Liver (tissue), 9 donors: ENCODE data around the gene P3H1. TPM values are rescaled to one million over a fixed set of nuclear protein-coding genes. Genes with fewer than 3 reads are reported as not detected.

Experiments used
- DNase-seq: peaks from one replicate; pipeline ENCODE4 v3.0.0-alpha.2; 2017; ENCODE audit warnings: low spot score
- H3K27ac ChIP-seq, 2 donors: one replicate each; pipeline ENCODE4 v1.7.0; 2013; ENCODE audit warnings: inconsistent platforms in 2 of 2, low read length in 2 of 2, control low read depth in 1 of 2, low read depth in 1 of 2, mild to moderate bottlenecking in 1 of 2
- H3K27me3 ChIP-seq, 4 donors: one replicate each; pipeline versions ENCODE4 v1.6.1 to v1.7.0; 2013; ENCODE audit warnings: low read length in 3 of 4, inconsistent platforms in 1 of 4, mild to moderate bottlenecking in 1 of 4, moderate library complexity in 1 of 4; ENCODE audit not compliant: control insufficient read depth in 4 of 4, insufficient read depth in 4 of 4
- H3K36me3 ChIP-seq, 4 donors: one replicate each; pipeline versions ENCODE4 v1.6.1 to v1.7.0; 2013; ENCODE audit warnings: low read length in 3 of 4, mild to moderate bottlenecking in 3 of 4, low read depth in 1 of 4, moderate library complexity in 1 of 4; ENCODE audit not compliant: control insufficient read depth in 4 of 4, insufficient read depth in 3 of 4
- H3K4me1 ChIP-seq, 4 donors: one replicate each; pipeline versions ENCODE4 v1.6.1 to v1.7.0; 2013; ENCODE audit warnings: low read length in 3 of 4, mild to moderate bottlenecking in 3 of 4, moderate library complexity in 1 of 4; ENCODE audit not compliant: control insufficient read depth in 4 of 4, insufficient read depth in 4 of 4
- H3K4me3 ChIP-seq, 3 donors: one replicate each; pipeline versions ENCODE4 v1.6.1 to v1.7.0; 2013; ENCODE audit warnings: low read length in 3 of 3, control low read depth in 1 of 3, low read depth in 1 of 3, mild to moderate bottlenecking in 1 of 3
- H3K9ac ChIP-seq, 2 donors: one replicate each; pipeline ENCODE4 v1.7.0; 2013; ENCODE audit warnings: low read length in 2 of 2, mild to moderate bottlenecking in 2 of 2, moderate library complexity in 2 of 2, control low read depth in 1 of 2, low read depth in 1 of 2
- H3K9me3 ChIP-seq, 4 donors: one replicate each; pipeline versions ENCODE4 v1.6.1 to v1.7.0; 2013; ENCODE audit warnings: low read length in 3 of 4; ENCODE audit not compliant: control insufficient read depth in 4 of 4
- EGR1 ChIP-seq, 2 donors: IDR thresholded peaks; 2 replicates each; pipeline ENCODE4 v1.6.1; 2016 to 2018; ENCODE audit warnings: antibody characterized with exemption in 2 of 2, low read depth in 2 of 2
- FOXA1 ChIP-seq: IDR thresholded peaks from 2 replicates; pipeline ENCODE4 v1.6.1; 2016; ENCODE audit warnings: antibody characterized with exemption
- FOXA2 ChIP-seq: IDR thresholded peaks from 2 replicates; pipeline ENCODE4 v1.6.1; 2016; ENCODE audit warnings: antibody characterized with exemption
- GABPA ChIP-seq, 2 donors: IDR thresholded peaks in 1 of 2; conservative IDR thresholded peaks in 1 of 2; 2 replicates each; pipeline ENCODE4 v1.6.1; 2016; ENCODE audit warnings: antibody characterized with exemption in 2 of 2, mild to moderate bottlenecking in 1 of 2, moderate library complexity in 1 of 2
- HNF4A ChIP-seq, 2 donors: conservative IDR thresholded peaks; 2 replicates each; pipeline ENCODE4 v1.6.1; 2016; ENCODE audit warnings: antibody characterized with exemption in 2 of 2, mild to moderate bottlenecking in 2 of 2
- HNF4G ChIP-seq: IDR thresholded peaks from 2 replicates; pipeline ENCODE4 v1.6.1; 2016; ENCODE audit warnings: antibody characterized with exemption
- JUND ChIP-seq, 2 donors: IDR thresholded peaks; 2 replicates each; pipeline ENCODE4 v1.6.1; 2016; ENCODE audit warnings: antibody characterized with exemption in 2 of 2
- NR2F2 ChIP-seq: IDR thresholded peaks from 2 replicates; pipeline ENCODE4 v1.6.1; 2016; ENCODE audit warnings: antibody characterized with exemption
- RAD21 ChIP-seq, 2 donors: IDR thresholded peaks; 2 replicates each; pipeline ENCODE4 v1.6.1; 2016; ENCODE audit warnings: antibody characterized with exemption in 2 of 2, mild to moderate bottlenecking in 2 of 2
- RXRA ChIP-seq, 2 donors: IDR thresholded peaks; 2 replicates each; pipeline ENCODE4 v1.6.1; 2017 to 2018; ENCODE audit warnings: antibody characterized with exemption in 2 of 2, mild to moderate bottlenecking in 1 of 2
- SP1 ChIP-seq: IDR thresholded peaks from 2 replicates; pipeline ENCODE4 v1.6.1; 2018; ENCODE audit warnings: antibody characterized with exemption, mild to moderate bottlenecking
- TAF1 ChIP-seq: conservative IDR thresholded peaks from 2 replicates; pipeline ENCODE4 v1.6.1; 2016; ENCODE audit warnings: antibody characterized with exemption, mild to moderate bottlenecking
- YY1 ChIP-seq: IDR thresholded peaks from 2 replicates; pipeline ENCODE4 v1.6.1; 2016; ENCODE audit warnings: antibody characterized with exemption, mild to moderate bottlenecking
- WGBS: extraction: QIAGEN DNeasy Blood & Tissue Kit; methylation state at CpG from one replicate; pipeline ENCODE4 v1.1.7; 2013; 5-methylcytosine and 5-hydroxymethylcytosine counted together
- polyA plus RNA-seq, 2 donors: library from polyadenylated mRNA; stranded (reverse) in 1 of 2; unstranded in 1 of 2; fragments of 200-250 nt in 1 of 2; fragments of >200 nt in 1 of 2; fragmentation: Nextera tagmentation in 1 of 2; extraction: Ambion mirVana in 1 of 2; gene quantifications; one replicate each; pipeline versions ENCODE4 v1.2.1 to v1.2.3, GENCODE V29; 2013 to 2015
- total RNA-seq, 2 donors: library from RNA; depleted of rRNA; stranded (reverse); fragments of >200 nt; gene quantifications; one replicate each; pipeline ENCODE4 v1.2.3, GENCODE V29; 2014
- TF ChIP-seq, protein P1 (sequence below): IDR thresholded peaks from 2 replicates; pipeline ENCODE4 v1.6.1; 2016; ENCODE audit warnings: antibody characterized with exemption, mild to moderate bottlenecking
- TF ChIP-seq, protein P2 (sequence below): fragments of 150-350 bp; IDR thresholded peaks from 2 replicates; pipeline ENCODE4 v1.5.1; 2017; ENCODE audit warnings: improper control_type of control experiment, low read depth, low read length; ENCODE audit not compliant: missing input control
- TF ChIP-seq, protein P3 (sequence below): IDR thresholded peaks from 2 replicates; pipeline ENCODE4 v1.6.1; 2016; ENCODE audit warnings: antibody characterized with exemption
- TF ChIP-seq, protein P4 (sequence below): IDR thresholded peaks from 2 replicates; pipeline ENCODE4 v1.6.1; 2016; ENCODE audit warnings: antibody characterized with exemption
- TF ChIP-seq, protein P5 (sequence below): IDR thresholded peaks from 2 replicates; pipeline ENCODE4 v1.6.1; 2016; ENCODE audit warnings: antibody characterized with exemption
- donor health status: healthy.
- donor health status: healthy.
- donor health status: healthy.
- donor health status: healthy.
- donor health status: healthy.

Gene P3H1
- total and polyA plus RNA-seq, 4 donors, result 14.9 to 28.0 (median 22.7) TPM

DNA sequence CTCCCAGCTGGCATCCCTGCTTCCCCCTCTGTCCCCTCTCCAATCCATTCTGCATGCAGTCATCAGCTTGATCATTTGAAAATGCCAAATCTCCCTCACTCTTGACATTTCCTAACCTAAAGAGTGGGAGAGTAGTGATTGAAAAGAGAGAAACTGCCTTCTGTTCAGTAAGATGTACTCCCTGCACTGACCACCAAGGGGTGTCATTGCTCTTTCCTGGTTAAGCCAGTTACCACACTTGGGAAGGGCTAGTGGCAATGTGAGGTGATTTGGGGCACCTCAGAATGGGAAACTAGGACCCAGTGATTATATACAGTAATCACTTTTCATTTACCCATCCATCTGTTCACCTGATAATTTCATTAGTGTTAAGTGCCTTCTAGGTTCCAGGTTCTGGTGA lies 11.0 kb upstream of the P3H1 start:
- Histone ChIP-seq H3K4me1 (peaks cover 0 to 12% (median 4%) of the 10 kb centered on the region in 4 donors), H3K9ac (no peak overlapping the region), H3K27ac (no peak overlapping the region), H3K36me3 (peaks cover 9 to 53% (median 21%) of the 10 kb centered on the region in 4 donors), H3K9me3 (no peaks in the 10 kb centered on the region), H3K4me3 (no peak overlapping the region), H3K27me3 (no peaks in the 10 kb centered on the region)
- no peak for TF ChIP-seq TAF1
- TF ChIP-seq NR2F2, result no peak
- TF ChIP-seq, protein P1, sequence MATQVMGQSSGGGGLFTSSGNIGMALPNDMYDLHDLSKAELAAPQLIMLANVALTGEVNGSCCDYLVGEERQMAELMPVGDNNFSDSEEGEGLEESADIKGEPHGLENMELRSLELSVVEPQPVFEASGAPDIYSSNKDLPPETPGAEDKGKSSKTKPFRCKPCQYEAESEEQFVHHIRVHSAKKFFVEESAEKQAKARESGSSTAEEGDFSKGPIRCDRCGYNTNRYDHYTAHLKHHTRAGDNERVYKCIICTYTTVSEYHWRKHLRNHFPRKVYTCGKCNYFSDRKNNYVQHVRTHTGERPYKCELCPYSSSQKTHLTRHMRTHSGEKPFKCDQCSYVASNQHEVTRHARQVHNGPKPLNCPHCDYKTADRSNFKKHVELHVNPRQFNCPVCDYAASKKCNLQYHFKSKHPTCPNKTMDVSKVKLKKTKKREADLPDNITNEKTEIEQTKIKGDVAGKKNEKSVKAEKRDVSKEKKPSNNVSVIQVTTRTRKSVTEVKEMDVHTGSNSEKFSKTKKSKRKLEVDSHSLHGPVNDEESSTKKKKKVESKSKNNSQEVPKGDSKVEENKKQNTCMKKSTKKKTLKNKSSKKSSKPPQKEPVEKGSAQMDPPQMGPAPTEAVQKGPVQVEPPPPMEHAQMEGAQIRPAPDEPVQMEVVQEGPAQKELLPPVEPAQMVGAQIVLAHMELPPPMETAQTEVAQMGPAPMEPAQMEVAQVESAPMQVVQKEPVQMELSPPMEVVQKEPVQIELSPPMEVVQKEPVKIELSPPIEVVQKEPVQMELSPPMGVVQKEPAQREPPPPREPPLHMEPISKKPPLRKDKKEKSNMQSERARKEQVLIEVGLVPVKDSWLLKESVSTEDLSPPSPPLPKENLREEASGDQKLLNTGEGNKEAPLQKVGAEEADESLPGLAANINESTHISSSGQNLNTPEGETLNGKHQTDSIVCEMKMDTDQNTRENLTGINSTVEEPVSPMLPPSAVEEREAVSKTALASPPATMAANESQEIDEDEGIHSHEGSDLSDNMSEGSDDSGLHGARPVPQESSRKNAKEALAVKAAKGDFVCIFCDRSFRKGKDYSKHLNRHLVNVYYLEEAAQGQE, result no peak
- TF ChIP-seq GABPA (IDR thresholded peaks at IDR 0.05 in 1 of 2, conservative IDR thresholded peaks at IDR 0.05 in 1 of 2), result no peak
- TF ChIP-seq, protein P2, sequence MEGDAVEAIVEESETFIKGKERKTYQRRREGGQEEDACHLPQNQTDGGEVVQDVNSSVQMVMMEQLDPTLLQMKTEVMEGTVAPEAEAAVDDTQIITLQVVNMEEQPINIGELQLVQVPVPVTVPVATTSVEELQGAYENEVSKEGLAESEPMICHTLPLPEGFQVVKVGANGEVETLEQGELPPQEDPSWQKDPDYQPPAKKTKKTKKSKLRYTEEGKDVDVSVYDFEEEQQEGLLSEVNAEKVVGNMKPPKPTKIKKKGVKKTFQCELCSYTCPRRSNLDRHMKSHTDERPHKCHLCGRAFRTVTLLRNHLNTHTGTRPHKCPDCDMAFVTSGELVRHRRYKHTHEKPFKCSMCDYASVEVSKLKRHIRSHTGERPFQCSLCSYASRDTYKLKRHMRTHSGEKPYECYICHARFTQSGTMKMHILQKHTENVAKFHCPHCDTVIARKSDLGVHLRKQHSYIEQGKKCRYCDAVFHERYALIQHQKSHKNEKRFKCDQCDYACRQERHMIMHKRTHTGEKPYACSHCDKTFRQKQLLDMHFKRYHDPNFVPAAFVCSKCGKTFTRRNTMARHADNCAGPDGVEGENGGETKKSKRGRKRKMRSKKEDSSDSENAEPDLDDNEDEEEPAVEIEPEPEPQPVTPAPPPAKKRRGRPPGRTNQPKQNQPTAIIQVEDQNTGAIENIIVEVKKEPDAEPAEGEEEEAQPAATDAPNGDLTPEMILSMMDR, result peak; percentile 62
- peak; percentile 90 to 94 for TF ChIP-seq RAD21 (IDR thresholded peaks at IDR 0.05)
- DNase-seq, result peak; percentile 67

DNA sequence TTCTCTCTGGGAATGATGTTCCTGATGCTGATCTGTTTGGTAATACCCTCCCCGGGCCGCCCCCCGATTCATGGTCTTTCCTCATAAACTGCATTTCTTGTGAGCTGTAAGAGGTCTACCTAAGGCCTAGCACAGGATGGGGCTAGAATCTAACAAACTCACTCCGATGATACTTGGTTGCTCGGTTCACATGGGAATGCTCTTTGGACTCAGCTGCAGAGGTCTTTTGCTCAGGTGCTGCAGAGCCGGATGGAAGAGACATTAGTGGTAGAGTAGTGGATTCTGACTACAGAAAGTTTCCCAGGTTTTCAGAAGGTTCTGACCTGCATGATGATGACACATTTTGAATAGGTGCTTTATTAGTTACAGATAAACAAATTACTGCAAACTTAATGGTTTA lies 9.7 kb upstream of the P3H1 start:
- H3K4me1 ChIP-seq, result peaks cover 0 to 16% (median 4%) of the 10 kb centered on the region in 4 donors
- H3K36me3 ChIP-seq, result peaks cover 9 to 49% (median 18%) of the 10 kb centered on the region in 4 donors
- WGBS, result 68% methylated on average over 6 of the region's 6 CpGs
- peak overlapping the region in 1 of 2 donors; percentile 19 for H3K27ac ChIP-seq
- no peak overlapping the region for H3K9ac ChIP-seq
- H3K27me3 ChIP-seq, result no peaks in the 10 kb centered on the region
- H3K9me3 ChIP-seq, result no peaks in the 10 kb centered on the region
- no peak overlapping the region for H3K4me3 ChIP-seq
- peak in 1 of 2 donors; percentile 7 for TF ChIP-seq RXRA (IDR thresholded peaks at IDR 0.05)
- TF ChIP-seq, protein P1, result no peak
- no peak for TF ChIP-seq GABPA (IDR thresholded peaks at IDR 0.05 in 1 of 2, conservative IDR thresholded peaks at IDR 0.05 in 1 of 2)
- TF ChIP-seq, protein P3, sequence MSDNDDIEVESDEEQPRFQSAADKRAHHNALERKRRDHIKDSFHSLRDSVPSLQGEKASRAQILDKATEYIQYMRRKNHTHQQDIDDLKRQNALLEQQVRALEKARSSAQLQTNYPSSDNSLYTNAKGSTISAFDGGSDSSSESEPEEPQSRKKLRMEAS, result no peak
- TF ChIP-seq, protein P4, sequence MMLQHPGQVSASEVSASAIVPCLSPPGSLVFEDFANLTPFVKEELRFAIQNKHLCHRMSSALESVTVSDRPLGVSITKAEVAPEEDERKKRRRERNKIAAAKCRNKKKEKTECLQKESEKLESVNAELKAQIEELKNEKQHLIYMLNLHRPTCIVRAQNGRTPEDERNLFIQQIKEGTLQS, result no peak
- TF ChIP-seq YY1, result no peak
- peak; percentile 89 to 91 for TF ChIP-seq HNF4A (conservative IDR thresholded peaks at IDR 0.05)
- TF ChIP-seq, protein P2, result no peak
- TF ChIP-seq FOXA2, result no peak
- peak; percentile 33 for TF ChIP-seq HNF4G
- TF ChIP-seq RAD21 (IDR thresholded peaks at IDR 0.05), result peak; percentile 12 to 38
- no peak for TF ChIP-seq TAF1
- TF ChIP-seq, protein P5, sequence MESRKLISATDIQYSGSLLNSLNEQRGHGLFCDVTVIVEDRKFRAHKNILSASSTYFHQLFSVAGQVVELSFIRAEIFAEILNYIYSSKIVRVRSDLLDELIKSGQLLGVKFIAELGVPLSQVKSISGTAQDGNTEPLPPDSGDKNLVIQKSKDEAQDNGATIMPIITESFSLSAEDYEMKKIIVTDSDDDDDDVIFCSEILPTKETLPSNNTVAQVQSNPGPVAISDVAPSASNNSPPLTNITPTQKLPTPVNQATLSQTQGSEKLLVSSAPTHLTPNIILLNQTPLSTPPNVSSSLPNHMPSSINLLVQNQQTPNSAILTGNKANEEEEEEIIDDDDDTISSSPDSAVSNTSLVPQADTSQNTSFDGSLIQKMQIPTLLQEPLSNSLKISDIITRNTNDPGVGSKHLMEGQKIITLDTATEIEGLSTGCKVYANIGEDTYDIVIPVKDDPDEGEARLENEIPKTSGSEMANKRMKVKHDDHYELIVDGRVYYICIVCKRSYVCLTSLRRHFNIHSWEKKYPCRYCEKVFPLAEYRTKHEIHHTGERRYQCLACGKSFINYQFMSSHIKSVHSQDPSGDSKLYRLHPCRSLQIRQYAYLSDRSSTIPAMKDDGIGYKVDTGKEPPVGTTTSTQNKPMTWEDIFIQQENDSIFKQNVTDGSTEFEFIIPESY, result no peak
- no peak for TF ChIP-seq EGR1 (IDR thresholded peaks at IDR 0.05; ENCODE audit: low read depth in 2 of 2)
- TF ChIP-seq JUND (IDR thresholded peaks at IDR 0.05), result no peak
- peak; percentile 29 for TF ChIP-seq SP1
- no peak for TF ChIP-seq FOXA1
- TF ChIP-seq NR2F2, result no peak
- DNase-seq, result no peak
